Measurements from ENCODE around the gene PARP1.
"Not testable (repeated sequence)": the region's sequence is repeated elsewhere in the genome, so short reads cannot be mapped to it uniquely, and the experiment has no call there.

PARP1 gene

DNA sequence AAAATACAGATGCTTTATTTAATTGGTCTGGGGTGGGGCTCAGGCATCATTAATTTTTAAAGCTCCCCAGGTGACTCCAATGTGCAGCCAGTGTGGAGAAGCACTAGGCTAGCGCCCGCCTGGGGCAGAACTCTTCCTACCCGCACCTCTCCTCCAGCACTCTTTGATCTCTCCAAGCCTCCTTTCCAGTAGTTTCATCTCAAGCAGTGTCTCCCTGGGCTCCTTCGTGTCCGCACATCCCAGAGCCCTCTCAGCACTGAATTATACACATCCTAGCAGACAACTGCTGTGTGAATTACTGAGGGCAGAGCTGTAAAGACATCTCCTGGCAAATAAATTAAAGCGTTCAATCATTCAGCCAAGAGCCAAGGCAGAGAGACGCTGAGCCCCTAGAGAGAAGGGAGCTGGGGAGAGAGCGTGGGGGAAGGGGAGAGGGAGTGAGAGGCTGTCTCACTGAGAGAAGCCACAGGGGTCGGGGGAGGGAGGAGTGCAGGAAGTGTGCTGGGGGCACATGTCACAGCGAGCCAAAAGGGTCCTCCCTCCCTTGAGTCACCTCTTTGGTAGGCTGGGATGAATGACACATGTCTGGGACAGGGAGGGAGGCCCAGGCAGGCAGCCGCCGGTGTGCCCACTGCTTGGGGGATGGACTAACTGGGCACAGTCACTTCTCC lies 21.0 kb upstream of the PARP1 start:
- no peak for DNase-seq

DNA sequence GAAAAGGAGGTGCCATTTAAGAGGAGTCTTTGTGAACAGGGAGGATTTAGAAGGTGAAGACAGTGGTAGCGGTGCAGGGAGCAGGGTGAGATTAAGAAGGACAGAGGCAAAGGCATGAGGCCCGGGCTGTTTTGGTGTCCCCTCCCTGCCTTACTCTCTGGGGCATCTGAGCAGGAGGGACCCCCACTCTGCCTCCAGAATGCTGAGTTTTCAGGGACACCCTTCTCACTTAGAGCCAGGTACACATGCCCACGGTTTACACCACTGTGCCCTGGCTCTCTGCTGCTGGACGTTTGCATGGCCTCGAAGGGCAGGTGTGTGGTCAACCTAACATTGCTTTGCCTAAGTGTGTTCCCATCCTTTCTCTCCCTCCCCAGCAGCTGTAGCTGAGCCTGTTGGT lies 20.5 kb upstream of the PARP1 start:
- DNase-seq: no peak

DNA sequence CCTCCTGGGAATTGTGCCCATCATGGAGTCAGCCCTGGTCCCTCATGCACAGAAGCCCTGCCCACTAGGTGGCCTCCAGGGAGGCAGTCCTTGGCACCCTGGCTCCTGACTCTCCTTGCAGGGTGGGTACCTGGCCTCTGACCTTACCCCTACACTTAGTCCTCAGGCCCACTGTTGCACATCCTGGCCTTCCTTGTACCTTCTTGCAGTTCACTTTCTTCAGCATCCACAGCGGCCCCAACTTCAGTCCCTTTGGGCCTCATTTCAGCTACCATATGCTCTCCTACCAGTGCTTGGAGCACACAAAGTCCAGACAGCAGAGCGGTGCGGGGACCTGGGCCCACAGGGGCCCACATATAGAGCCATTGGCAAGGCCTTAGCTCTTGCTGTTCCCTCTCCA lies 19.2 kb upstream of the PARP1 start:
- no peak for DNase-seq

DNA sequence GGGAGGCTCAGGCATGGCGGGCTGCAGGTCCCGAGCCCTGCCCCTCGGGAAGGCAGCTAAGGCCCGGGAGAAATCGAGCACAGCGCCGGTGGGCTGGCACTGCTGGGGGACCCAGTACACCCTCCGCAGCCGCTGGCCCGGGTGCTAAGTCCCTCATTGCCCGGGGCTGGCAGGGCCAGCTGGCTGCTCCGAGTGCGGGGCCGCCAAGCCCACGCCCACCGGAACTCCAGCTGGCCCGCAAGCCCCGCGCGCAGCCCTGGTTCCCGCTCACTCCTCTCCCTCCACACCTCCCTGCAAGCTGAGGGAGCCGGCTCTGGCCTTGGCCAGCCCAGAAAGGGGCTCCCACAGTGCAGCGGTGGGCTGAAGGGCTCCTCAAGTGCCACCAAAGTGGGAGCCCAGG lies 18.5 kb upstream of the PARP1 start:
- not testable (repeated sequence) for DNase-seq

DNA sequence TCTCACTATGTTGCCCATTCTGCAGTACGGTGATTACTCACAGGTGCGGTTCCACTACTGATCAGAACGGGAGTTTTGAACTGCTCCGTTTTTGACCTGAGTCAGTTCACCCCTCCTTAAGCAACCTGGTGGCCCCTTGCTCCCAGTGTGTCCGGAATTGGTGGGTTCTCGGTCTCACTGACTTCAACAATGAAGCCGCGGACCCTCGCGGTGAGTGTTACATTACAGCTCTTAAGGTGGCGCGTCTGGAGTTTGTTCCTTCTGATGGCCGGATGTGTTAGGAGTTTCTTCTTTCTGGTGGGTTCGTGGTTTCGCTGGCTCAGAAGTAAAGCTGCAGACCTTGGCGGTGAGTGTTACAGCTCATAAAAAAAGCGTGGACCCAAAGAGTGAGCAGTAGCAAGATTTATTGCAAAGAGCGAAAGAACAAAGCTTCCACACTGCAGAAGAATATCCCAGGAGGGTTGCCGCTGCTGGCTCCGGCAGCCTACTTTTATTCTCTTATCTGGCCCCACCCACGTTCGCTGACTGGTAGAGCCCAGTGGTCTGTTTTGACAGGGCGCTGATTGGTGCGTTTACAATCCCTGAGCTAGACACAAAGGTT lies 17.6 kb upstream of the PARP1 start:
- peak in 2 of 5 donors; percentile 4 to 62 for DNase-seq

DNA sequence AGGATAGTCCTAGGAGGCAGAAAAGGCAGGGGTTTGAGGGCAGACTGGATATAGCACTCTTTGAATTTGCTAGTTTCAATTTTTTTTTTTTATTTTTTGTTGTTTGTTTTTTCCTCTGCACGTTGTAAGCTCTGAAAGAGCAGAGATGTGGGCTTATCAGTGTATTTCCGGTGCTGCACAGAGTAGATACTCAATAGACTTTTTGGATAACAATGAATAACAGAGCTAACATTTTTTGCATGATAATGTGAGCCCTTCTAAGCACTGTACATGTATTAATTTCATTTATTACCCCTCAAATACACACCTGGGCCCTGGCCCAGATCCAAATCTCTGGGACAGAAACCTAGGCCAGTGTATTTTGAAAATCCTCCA lies 17.1 kb upstream of the PARP1 start:
- no peak for DNase-seq

DNA sequence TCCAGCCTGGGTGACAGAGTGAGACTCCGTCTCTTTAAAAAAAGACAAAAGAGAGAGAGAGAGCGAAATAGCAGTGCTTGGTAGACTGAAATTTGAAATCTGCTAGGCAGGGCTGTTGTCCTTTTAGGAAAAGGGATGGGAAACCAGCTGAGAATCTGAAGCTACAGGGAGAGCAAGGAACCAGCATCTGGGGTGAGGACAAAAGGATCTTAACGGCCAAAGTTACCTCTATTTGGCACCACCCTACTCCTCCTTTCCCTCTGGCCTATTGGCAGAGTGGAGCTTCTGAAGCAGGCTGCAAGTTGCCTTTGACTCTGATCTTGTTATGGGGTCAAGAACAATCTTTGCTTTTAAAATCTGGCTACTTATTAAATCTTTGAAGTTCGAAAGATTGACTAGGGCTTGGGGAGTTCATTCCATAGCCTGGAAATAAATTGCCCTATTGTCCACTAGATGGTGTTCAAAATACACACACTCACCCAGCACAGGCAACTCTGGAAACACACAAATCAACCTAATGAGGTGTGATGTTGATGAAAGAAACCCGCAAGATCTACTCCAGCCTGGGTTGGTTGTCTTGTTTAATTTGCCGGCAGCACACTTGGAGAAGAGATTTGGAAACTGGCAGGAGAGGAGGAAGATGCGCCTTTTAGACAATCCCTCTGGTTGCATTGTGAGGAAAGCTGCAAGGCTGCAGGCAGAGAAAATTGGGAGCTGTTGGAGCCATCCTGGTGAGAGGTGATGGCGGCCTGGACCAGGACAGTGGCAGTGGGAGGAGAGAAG lies 16.5 kb upstream of the PARP1 start:
- DNase-seq: peak in 1 of 5 donors; percentile 45

DNA sequence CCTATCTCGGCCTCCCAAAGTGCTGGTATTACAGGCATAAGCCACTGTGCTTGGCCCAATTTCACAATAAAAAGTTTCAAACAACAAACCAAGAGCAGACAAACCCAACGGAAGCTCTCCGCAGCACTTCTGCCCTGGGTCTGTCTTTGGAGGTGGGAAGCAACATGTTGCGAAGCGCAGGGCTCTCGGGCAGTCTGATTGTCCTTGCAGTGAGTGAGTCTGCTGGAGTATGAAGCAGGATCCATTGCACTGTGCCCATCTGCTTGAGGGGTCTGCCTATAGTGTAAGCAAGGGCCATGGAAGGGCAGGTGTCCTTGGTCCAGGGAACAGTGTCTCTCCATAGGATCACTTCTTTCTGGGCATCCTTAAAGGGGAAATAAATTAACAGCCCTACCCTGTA lies 14.6 kb upstream of the PARP1 start:
- DNase-seq: no peak

DNA sequence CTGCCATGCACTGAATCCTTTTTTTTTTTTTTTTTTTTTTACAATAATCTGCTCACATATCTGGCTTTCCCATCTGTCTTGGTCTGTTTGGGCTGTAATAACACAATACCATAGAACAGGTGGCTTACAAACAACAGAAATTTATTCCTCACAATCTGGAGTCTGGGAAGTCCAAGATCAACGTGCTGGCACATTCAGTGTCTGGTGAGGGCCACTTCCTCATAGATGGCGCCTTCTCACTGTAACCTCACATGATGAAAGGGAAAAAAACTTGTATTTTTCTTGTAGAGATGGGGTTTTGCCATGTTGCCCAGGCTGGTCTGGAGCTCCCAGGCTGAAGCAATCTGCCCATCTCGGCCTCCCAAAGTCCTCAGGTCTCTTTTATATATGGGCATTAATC lies 13.0 kb upstream of the PARP1 start:
- no peak for DNase-seq

DNA sequence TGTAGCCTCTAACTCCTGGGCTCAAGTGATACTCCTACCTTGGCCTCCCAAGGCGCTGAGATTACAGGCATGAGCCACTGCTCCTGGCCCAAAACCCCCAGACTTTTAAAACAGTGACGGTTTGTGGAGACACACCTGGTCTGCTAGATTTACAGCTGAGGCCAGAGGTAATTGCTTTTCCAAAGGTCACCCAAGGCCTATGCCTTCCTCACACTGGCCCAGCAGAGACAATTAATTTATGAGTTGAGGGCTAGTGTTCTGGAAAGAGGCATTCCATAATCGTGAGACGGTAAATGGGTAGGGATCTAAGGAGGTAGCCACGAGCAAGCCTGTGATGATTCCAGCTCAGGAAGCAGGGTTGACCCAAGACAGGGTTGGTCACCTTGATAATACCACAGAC lies 12.4 kb upstream of the PARP1 start:
- no peak for DNase-seq

DNA sequence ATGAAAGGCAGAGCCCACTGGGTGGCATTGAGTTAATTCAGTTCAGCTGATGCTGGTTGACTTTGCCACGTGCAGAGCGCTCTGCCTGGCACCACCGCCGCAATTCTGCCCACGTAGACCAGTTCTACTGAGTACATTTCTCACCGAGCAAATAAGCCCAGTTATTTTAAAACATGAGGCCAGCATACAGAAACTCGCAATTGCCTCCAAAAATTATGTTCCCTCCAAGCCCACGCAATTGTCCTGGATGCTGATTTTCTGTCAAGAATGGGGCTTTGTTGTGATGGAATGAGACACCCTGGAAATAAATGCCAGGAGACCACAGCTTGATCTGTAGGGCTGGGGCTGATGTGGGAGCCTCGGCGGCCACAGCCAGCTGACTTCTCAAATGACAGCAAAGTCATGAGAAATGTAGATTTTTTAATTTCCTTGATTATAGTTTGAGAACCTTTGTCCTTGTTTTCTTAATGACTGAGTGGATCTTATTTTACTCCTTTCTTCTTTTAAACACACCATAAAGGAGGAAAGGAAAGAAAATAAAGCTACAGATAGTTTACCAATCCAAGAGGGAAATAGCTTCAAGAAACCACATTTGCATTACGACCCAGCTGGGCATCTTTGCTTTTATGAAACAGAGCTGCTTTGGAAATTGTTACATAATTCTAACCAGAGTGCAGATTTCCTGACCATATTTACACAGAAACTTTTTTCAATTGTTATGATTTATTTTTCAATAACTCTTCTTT lies 11.6 kb upstream of the PARP1 start:
- no peak for DNase-seq

DNA sequence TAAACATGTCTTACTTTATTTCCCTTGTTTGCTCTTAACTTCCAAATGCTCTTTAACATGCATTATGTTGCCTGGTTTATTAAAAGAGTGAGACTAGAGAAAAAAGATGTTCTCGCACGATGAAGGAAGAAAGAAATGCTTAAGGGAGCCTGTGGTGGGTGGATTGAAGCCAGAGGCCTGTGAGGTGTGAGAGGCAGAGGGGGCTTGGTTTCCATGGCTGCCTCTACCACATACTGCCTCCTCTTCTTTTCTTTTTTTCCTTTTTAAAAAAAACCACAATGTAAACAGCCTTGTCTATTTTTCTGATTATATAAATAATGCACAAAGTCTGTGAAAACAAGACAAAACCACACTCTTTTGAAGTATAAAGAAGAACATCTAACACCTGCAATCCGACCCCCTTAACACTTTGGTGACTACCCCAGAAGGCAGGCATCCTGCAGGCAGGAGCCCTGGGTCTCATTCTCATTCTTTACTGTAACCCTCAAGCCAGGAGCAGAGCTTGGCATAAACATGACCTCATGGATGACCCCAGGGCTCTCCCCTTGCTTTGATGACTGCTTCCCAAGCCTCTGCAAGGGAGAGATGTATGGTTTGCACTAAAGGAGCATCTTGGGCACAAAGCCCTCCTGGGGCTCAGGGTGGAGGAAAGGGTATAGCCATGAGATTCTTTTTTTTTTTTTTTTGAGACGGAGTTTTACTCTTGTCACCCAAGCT lies 10.1 kb upstream of the PARP1 start:
- no peak for DNase-seq

DNA sequence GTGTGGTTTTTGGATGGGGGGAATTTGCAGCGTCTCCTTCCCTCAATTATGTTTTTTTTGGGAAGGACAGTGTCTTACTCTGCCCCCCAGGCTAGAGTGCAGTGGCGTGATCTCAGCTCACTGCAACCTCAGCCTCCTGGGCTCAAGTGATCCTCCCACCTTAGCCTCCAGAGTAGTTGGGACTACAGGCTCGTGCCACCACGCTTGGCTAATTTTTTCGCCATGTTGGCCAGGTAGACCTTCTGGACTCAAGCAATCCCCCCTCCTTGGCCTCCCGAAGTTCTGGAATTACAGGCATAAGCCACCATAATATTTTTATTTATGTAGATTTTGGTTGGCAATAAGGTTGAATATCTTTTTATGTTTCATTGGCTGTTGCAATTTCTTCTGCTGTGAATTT lies 9.5 kb upstream of the PARP1 start:
- no peak for DNase-seq

DNA sequence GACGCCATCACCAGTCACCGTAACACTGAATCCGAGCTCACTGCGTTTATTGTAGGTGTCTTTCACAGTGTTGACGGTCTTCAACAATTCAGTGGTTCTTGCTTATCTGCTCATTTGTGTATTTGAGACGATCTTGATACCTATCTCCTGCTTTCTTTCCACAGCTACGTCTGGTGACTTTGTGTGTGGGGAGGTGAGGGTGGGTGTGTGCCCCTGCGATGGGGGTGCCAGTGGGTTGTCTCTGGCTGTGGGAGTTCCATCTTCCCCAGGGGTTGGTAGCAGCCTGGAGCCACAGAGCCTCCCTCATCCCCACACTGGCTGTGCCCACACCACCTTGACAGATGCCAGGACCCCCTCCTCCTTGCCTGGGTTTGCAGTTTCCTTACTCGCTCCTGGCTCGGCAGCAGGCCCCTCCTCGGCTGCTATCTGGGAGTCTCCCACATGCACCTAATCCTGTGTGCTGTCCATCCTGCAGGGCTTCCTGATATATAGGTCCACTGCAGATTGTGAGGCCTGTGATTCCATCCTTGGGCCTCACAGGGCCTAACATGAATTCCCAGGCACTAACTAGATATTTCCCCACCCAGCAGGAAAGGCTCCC lies 6.3 kb upstream of the PARP1 start:
- DNase-seq: no peak

DNA sequence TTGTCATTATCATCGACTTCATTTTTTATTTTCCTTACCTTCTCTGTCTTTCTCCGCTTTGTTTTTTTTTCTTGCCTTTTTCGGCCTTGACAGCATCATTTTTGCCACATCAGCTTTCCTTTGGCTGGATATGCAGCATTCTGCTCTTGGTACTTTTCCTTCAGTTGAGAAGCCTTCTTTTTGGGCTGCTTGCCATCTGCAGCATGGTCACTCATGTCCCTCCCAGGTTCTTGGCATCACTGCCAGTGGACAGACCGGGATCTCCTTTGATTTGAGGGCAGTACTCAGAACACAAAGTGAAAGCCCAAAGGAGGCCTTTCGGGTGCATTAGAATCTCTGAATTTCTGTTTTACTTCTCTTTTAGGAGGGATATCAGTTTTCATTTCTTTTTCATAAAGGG lies 3.7 kb upstream of the PARP1 start:
- no peak for DNase-seq

DNA sequence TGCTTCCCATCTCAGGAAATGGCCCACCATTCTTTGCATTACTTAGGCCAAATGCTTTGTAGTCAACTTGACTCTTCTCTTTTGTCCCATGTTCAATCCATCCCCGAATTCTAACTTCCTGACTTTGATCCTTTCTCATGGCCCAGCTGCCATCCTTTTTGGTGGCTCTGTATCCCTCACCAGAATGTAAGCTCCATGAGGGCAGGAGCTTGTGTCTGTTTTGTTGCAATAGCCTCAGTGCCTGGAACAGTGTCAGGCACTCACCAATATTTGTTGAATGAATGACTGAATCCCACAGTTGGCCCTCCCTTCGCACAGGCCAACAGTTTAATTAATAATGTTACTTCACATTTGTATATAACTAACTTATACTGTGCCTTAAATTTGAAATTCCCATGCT lies 3.1 kb upstream of the PARP1 start:
- DNase-seq: no peak

DNA sequence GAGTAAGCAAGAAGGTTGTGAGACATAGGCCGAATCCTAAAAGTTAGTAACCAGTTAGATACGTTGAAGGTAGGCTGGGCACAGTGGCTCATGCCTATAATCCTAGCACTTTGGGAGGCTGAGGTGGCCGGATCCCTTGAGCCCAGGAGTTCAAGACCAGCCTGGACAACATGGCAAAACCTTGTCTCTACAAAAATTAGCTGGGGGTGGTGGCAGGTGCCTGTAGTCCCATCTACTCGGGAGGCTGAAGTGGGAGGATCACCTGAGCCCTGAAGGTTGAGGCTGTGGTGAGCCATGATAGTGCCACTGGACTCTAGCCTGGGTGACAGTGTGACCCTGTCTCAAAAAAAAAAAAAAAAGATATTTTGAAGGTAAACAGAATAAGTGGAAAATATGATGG lies 1.5 kb upstream of the PARP1 start:
- DNase-seq: no peak

DNA sequence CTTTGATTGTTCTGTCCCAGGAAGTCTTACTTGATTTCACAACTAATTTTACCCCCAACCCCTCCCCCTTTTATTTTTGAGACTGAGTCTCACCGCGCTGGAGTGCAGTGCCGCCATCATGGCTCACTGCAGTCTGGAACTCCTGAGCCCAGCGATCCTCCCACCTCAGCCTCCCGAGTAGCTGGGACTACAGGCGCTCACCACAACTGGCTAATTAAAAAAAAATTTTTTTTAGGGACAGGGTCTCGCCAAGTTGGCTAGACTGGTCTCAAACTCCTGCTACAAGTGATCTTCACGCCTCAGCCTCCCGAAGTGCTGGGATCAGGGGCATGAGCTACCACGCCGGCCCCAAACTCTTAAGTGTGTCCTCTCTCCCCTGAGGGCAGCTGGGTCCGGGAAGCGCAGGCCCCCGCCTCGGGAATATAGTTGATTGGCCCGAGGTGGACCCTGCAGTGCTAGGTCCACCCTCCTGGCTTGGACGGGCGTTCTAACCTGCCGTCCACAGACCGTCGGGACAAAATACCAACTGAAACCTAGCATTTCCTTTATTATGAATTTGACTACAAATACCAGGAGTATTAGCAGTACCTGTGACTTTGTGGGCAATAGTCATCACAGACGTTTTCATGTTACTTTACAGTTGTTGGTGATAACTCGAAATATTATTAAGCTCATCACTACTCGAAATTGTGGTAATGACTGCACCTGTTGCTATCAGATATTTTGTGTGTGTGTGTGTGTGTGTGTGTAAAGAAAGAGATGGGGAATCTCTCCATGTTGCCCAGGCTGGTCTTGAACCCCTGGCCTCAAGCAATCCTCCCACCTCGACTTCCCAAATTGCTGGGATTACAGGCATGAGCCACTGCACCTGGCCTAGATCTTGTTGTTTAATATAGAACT lies 642 bp upstream of the PARP1 start:
- DNase-seq: no peak

DNA sequence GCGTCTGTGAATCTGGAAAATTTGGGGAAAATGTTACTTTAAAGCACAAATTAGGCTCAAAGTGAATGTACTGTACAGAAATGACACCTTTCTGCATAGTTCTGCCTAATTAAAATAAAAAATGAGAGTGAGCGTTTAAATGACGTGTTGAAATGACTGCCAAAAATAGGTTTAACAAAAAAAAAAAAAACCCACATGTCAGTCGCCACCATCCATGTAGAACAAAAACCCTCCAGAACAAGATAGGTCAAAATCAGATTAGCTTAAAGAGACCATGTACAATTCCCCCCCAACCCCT lies 745 bp downstream of the PARP1 start:
- DNase-seq: no peak

DNA sequence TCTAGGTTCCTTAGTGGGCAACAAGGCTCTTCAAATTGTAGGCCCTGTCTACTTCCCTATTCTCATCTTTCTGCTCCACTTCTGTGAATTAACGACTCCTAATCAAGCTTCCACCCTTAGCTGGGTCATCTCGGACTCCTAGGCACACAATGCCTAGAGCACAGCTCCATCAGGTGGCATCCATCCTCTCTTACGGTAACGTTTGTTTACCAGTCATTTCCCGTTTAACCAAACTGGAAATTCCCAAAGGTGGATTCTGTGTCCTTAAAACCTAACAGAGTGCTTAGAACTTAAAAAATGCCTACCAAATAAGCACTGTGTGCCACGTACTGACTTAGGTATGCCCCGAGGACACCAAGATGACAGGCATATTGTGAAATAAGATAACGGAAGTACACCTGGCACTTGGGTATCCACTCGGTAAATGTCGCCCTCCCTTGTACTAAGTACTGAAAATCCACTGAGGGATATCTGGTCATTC lies 1.5 kb downstream of the PARP1 start:
- peak in 2 of 5 donors; percentile 13 to 51 for DNase-seq

DNA sequence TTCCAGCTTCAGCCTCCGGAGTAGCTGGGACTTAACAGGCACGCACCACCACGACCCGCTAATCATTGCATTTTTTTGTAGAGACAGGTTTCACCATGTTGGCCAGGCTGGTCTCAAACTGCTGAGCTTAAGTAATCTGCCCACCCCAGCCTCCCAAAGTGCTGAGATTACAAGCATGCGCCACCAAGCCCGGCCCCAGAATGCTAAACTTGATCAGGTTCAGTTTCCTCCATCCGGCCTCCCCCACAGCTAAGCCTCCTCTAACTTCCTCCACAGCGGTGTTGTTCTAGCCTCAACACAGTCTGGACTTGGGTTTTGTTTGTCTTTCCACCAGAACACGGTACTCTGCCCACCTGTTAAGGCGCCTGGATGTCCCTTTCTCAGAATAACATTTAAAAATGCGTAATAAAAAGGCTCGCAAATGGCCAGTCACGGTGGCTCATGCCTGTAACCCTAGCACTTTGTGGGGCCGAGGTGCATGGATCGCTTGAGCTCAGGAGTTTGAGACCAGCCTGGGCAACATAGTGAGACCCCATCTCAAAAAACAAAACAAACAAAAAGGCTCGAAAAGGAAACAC lies 2.4 kb downstream of the PARP1 start:
- peak in 2 of 5 donors; percentile 8 to 43 for DNase-seq

Data from T-helper 1 cell (primary cell).